Stimulated activated CD4-positive, alpha-beta T cell treated with anti-CD3 and anti-CD28 coated beads, Interleukin-12 subunit alpha, Interleukin-12 subunit beta, amount 100 ng/mL, for 24 hours (primary cell): ENCODE measurements around the gene TNNI3.
"Not testable (repeated sequence)": the region's sequence is repeated elsewhere in the genome, so short reads cannot be mapped to it uniquely, and the experiment has no call there.

Source experiments
- DNase-seq, 2 experiments: peaks; one replicate each; pipeline ENCODE4 v3.0.0-alpha.2; 2020; ENCODE audit warnings: low read depth in 2 of 2

Gene TNNI3

DNA sequence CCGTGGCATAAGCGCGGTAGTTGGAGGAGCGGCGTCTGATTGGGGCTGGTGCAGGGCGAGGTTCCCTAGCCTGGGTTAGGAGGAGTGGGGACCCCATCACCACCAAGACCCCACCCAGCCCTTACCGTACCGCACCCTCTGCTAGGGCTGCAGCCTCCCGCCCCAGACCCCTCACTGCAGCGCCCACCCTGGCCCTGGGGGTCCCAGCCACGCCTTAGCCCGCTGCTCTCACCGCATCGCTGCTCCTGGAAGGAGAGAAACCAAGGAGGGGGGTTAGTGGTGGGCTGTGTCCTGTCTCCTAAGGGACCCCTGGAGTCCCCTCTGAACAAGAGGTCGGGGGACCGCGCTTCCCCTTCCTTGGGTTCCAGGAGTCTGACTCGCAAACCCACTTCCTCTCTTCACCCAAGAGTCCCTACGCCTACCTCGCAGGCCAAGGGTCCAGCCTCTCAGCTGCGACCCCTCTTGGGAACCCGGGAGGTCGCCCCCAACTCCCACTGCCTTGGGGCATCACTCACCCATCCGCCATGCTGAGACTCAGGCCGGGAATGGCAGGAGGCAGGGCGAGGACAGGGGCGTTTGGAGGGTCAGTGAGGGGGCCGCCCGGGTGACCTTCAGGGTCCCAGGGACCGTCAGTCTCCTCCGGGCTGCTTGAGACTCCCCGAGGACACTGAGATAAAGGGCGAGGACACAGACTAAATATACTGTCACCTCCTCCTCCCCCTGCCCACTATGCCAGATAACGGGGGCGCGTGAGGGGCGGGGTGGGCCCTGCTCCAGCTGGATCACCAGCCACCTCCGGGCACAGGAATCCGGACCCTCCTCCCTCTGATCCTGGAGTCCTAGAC is at the start of gene TNNI3:
TSS of gene TNNI3 (minus strand) at position 669 of the 845 bp plus-strand sequence. CDS start at position 526, 143 bp downstream.
- no peak for DNase-seq

GRCh38 chr19:55206664-55207500 is 49.4 kb upstream of the TNNI3 start:
- DNase-seq: peak in 1 of 2 experiments; percentile 54

DNA sequence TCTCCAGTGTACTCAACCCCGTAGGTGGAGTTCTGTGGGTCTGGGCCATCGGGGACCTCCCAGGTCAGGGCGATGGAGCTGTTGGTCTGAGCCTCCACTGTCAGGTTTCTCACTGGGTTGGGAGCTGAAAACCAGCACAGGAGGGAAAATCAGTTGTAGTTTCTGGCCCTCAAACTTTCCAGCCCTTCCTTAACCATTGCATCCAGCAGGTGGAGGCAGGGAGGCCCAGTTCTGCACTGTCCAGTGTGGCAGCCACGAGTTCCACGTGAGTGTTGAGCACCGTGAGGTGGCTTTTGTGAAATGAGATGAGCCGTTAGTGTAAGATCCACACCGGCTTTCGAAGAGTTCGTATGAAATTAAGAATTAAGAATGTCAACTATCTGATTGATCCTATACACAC is 44.7 kb upstream of the TNNI3 start:
- DNase-seq: not testable (repeated sequence)

DNA sequence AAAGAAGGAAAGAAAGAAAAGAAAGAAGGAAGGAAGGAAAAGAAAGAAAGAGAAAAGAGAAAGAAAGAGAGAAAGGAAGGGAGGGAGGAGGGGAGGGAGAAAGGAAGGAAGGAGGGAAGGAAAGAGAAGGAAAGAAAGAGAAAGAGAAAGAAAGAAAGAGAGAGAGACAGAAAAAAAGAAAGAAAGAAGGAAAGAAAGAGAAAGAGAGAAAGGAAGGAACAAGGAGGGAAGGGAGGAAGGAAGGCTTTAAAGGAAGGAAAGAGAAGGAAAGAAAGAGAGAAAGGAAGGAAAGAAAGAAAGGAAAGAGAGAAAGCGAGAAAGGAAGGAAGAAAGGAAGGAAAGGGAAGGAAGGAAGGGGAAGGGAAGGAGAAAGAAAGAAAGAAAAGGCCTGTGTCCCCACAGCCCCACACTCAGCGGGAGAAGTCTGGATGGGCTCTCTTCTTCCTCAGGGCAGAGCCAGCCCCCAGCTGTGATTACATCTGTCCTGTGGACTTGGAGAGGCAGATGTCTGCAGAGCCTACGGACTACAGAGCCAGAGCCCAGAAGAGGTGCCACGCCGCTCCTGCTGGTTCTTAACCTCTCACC is 42.2 kb upstream of the TNNI3 start:
- no peak for DNase-seq

- no peak for DNase-seq
These were observed 41.1 kb upstream of the TNNI3 start for GRCh38 chr19:55198651-55199050.

DNA sequence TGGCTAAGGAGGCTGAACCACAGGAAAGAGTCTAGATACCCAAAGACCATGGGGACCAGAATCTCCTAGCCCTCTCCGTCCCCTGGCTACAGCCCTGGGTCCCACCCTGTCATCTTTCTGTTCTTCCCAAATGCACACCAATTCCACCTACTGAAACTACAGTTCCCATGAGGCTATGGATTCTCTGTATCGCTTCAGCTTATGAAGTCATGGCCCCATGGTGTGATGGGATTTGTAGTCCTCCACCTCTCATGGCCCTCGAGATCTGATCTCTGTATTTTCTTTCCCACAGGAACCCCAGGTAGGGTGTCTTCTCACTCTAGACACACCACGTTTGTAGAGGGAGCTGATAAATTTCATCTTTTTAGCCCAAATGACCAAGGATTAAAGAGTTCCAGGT is 40.0 kb upstream of the TNNI3 start:
- no peak for DNase-seq

DNA sequence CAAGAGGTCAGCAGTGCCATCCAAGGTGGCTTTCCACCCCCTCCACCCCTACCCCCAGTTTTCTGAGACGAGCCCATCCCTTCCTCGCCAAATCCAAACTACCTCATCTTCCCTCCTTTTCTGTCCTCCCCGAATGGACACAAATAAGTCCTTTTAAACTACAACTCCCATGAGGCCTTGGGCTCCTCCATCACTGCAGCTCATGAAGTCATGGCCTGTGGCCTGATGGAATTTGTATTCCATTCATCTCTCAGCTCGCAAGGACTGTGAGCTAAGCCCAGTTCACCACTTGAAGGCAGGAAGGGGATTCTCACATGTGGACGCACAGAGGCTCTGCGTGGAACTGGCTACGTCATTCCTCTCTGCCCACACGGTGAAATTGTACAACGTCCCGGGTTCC is 39.3 kb upstream of the TNNI3 start:
- no peak for DNase-seq

- DNase-seq: no peak
These were observed 35.9 kb upstream of the TNNI3 start for GRCh38 chr19:55193481-55193880.

GRCh38 chr19:55189403-55189835 is 31.9 kb upstream of the TNNI3 start:
- DNase-seq: no peak

DNA sequence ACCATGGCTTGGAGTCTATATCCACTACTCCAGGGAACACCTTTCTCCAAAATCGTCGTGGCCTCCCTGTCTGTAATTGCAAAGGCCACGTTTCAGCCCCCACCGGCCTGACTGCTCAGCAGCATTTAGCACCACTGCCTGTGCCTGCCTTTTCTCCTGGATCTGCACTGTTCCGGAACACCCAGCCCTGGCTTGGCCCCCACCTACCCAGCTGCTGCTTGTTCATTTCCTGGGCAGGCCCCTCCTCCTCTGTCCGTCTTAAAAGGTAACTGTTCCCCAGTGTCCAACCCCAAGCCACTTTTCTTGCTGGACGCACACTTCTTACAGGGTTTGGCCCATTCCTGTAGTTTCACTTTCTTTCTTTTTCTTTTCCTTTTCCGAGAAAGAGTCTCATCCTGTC is 31.1 kb upstream of the TNNI3 start:
- DNase-seq: no peak

GRCh38 chr19:55186080-55186479 is 28.5 kb upstream of the TNNI3 start:
- DNase-seq: no peak

GRCh38 chr19:55181740-55182139 is 24.2 kb upstream of the TNNI3 start:
- DNase-seq: no peak

- DNase-seq: peak in 1 of 2 experiments; percentile 52
These were observed 22.3 kb upstream of the TNNI3 start, which contains the start of gene SYT5 for GRCh38 chr19:55179606-55180484. Gene SYT5 (minus strand): TSS chr19:55180289. CDS start chr19:55179041, 1,248 bp downstream.

- DNase-seq: peak; percentile 74 to 79
These were observed 21.5 kb upstream of the TNNI3 start for GRCh38 chr19:55178781-55179599.

GRCh38 chr19:55176076-55176475 is 18.5 kb upstream of the TNNI3 start:
- no peak for DNase-seq

DNA sequence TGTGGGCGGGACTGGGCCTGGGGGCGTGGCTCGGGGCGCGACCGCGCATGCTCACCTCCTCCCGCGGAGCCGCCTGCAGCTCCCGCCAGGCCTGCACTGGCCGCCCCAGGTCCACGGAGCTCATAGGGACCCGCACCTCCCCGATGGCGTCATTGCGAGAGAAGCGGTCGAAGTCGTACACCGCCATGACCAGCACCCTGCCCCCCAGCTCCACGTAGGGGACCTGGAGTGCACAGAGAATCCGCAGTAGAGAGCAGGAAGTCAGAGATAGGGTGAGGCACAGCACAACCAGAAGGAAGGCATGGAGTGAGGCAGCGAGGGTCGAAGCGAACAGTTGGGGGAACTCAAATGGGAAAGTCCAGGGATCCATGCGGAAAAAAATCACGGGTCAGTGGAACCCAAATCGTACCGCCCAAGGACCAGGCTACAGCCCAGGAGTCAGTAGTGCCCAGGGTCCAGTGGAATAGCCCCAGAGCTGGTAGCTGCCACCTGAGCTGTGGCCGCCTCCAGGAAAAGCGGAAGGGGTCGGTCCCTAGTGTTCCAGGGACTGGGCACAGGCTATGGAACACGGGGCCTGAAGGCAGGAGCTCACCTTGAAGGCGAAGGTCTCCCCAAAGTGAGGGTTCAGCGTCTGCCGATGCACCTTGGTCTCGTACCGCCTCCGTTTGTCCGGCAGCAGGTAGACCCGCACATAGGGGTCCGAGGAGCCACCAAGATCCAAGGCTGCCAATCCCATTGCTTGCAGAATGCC is 17.8 kb upstream of the TNNI3 start:
- DNase-seq: no peak

DNA sequence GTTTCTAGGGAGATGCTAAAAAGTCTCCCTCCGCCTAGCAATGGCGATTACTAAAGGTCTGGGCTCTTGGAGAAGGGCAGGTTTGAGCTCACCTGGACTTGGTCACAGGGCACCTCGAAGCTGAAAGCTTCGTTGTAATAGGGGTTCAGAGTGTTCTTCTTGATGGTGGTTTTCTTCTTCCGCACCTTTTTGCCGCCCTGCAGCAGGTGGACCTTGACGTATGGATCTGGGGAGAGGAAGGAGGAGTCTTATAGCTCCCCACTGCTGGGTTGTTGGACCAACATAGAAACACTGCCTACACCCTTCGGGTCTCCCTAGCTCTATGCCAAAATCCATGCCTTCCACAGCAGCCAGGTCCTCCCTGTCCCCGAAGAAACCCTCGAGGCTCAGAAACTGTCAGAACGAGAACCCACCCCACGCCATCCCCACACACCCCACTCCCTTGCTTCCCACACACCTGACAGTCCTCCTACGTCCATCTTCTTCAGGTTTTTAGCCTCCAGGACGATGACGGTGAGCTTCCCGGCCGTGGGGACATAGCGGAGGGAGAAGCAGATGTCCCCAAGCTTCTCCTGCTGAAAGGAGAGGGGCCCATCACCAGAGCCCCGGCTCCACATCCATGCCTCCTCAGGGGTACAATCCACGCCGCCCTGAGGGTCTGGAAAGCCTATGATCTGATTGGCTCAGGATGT is 17.0 kb upstream of the TNNI3 start:
- DNase-seq: no peak

GRCh38 chr19:55173714-55174409 is 16.3 kb upstream of the TNNI3 start:
- peak in 1 of 2 experiments; percentile 55 for DNase-seq
